ENCODE measurements around the gene ALK.

DNA sequence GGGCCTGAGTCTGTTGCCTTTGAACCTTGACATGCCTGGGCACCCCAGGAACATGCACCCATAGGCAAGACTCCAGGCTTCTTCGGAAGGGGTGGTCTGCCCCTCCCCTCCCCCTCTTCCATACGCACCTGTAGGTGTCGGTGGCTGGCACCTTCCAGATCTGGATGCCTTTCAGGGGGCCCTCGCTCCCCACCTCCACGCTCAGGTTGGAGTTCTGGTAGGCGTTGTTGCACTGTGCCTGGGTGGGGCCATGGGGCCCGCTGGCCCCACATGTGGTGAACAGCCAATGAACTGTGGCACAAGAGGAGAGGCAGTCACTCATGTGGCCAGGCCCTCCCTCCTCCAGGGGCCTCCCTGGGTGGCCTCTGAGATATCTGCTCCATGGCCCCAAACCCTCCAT lies 670.4 kb downstream of the ALK start:
- TF ChIP-seq TEAD4 (IDR thresholded peaks at IDR 0.05; ENCODE audit: borderline replicate concordance, insufficient read depth) (no peak), JUND (IDR thresholded peaks at IDR 0.05) (no peak), SMC3 (IDR thresholded peaks at IDR 0.05; ENCODE audit: low read depth, low read length) (no peak), EP300 (IDR thresholded peaks at IDR 0.05; ENCODE audit: borderline replicate concordance in 1 of 2, low read depth in 1 of 2, low read length in 1 of 2) (no peak), POLR2AphosphoS5 (IDR thresholded peaks at IDR 0.05; ENCODE audit: low read depth, low read length) (no peak), FOXM1 (IDR thresholded peaks at IDR 0.05; ENCODE audit: low read depth) (no peak), GABPA (IDR thresholded peaks at IDR 0.05; ENCODE audit: low read depth) (no peak), RFX5 (IDR thresholded peaks at IDR 0.05; ENCODE audit: low read length) (no peak), EZH2phosphoT487 (IDR thresholded peaks at IDR 0.05; ENCODE audit: borderline replicate concordance, low read depth) (no peak)
- TF ChIP-seq, protein P1, sequence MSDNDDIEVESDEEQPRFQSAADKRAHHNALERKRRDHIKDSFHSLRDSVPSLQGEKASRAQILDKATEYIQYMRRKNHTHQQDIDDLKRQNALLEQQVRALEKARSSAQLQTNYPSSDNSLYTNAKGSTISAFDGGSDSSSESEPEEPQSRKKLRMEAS (IDR thresholded peaks at IDR 0.05; ENCODE audit: low read depth): no peak
- TF ChIP-seq, protein P2, sequence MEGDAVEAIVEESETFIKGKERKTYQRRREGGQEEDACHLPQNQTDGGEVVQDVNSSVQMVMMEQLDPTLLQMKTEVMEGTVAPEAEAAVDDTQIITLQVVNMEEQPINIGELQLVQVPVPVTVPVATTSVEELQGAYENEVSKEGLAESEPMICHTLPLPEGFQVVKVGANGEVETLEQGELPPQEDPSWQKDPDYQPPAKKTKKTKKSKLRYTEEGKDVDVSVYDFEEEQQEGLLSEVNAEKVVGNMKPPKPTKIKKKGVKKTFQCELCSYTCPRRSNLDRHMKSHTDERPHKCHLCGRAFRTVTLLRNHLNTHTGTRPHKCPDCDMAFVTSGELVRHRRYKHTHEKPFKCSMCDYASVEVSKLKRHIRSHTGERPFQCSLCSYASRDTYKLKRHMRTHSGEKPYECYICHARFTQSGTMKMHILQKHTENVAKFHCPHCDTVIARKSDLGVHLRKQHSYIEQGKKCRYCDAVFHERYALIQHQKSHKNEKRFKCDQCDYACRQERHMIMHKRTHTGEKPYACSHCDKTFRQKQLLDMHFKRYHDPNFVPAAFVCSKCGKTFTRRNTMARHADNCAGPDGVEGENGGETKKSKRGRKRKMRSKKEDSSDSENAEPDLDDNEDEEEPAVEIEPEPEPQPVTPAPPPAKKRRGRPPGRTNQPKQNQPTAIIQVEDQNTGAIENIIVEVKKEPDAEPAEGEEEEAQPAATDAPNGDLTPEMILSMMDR (IDR thresholded peaks at IDR 0.05): no peak
